NCI-H1105 (cell line): ENCODE data around the gene C1QTNF12.
"Not testable (repeated sequence)": the region's sequence is repeated elsewhere in the genome, so short reads cannot be mapped to it uniquely, and the experiment has no call there.

Source experiments
- DNase-seq: peaks from one replicate; lab custom pipeline; 2025; lab: John Stamatoyannopoulos, UW

C1QTNF12 gene

DNA sequence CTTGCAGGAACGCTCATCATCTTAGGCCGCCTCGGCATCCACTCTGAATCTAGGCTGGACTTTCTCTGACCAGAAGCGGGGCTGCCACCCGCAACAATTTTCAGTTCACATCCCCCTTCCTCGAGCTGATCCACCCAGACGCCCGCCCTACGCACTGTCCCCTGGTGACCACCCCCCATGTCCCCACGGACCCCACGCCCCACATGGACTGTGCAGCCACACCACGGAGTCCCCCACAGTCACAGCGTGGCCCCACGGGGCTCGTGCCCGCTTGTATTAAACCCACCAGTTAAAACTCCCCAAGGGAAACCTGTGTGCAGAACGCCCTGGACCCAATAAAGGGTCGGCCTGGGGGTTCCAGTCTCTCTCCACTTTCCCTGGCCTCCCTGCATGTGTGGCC, 13.0 kb upstream of the C1QTNF12 start:
- no peak for DNase-seq

DNA sequence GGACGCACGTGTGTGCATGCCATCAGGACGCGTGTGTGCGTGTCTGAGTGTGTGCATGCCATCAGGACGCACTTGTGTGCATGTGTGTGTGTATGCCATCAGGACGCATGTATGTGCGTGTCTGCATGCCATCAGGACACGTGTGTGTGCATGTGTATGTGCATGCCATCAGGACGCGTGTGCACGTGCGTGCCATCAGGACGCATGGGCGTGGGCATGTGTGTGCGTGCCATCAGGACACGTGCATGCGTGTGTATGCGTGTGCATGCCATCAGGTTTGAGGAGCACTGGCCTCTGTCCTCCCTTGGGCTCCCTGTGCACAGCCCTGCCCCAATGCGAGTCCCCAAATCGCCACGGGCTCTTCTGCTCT, 12.6 kb upstream of the C1QTNF12 start:
- no peak for DNase-seq

DNA sequence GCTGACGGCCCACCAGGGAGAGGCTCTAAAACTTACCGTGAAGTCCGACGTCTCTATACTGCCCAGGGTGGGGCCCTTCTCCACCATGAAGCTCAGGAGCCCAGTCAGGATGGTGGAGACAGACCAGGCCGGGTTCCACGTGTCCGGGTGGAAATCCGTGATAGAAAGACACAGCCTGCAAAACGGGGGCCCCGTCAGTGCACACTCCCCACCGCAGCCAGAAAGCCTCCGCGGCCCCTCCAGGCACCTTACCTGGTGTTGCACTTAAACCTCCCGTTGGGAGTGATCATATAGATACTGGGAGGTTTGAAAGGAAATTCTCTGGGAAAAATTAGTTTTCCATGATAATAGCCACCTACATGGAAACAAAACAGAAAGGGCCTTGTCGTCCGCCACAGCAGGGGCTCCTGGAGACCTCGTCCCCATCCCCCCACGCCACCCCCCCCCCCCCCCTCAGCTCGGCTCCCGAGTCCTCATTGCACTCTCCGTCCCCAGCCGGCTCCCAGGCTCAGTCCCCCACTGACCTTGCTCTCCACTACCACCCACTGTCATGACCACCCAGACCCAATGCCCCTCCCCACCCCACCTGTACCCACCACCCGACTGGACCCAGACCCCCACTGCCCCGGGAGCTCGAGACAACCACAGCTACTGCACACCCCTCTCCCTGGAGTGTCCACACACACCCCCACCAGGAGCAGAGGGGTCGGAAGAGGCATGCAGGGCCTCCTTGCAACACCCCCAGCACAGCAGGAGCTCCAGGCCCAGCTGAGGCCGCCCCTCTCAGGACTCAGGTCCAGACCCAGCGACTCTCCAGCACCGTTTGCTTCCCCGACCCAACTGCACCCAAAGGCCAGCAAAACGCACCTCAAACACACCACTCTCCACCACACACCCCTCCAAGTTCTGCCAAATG, 10.7 kb upstream of the C1QTNF12 start:
- no peak for DNase-seq

DNA sequence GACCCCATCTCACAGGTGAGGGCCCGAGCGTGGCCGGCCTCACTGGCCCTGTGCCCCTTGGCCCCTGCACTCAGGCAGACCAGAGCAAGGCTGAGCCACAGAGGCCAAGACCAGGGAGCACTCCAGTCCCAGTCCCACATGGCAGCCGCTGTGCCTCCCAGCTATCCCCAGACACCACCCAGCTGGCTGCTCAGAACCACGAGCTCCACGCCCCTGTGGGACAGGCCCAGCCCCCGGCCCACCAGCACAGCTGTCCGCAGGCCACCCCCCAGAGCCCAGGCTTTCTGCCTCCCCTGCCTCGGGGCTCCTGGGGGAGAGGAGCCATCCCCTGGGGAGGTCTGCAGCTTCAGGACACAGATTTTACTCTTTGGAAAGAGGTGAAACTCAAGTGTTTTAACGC, 9.1 kb upstream of the C1QTNF12 start:
- no peak for DNase-seq

DNA sequence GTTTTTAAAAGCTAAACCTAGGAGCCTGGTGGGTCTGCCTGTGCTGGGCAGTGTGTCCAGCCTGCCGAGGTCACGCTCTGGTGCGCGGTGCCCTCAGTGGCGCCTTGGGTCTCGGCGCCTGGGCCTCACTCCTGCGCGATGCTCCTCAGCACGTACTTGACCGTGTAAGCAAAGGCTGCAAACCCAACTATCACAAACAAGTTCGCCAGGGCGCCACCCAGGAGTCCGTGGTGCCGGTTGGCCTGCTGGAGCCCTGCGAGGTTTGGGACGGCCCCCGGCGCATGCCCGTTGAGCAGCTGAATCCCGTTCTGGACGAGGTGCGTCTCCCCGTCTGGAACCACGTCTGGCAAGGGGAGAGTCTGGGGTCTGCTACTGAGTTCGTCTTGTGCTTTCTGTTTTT, 8.6 kb upstream of the C1QTNF12 start:
- DNase-seq = no peak

DNA sequence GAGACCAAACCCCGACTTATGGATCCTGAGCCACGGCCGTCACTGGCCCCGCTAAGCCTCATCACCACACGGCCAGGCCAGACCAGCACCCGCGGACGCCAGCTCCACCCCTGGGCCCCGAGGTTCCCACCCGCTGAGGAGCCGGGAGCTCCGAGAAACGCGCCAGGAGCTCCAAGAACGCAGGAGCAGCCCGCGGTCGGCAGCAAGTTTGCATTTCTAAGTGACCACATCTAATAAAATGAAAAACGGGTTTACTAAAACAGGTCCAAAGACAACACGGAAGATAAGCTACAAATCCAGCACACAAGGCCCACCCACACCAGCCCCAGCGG, 8.1 kb upstream of the C1QTNF12 start:
- no peak for DNase-seq

DNA sequence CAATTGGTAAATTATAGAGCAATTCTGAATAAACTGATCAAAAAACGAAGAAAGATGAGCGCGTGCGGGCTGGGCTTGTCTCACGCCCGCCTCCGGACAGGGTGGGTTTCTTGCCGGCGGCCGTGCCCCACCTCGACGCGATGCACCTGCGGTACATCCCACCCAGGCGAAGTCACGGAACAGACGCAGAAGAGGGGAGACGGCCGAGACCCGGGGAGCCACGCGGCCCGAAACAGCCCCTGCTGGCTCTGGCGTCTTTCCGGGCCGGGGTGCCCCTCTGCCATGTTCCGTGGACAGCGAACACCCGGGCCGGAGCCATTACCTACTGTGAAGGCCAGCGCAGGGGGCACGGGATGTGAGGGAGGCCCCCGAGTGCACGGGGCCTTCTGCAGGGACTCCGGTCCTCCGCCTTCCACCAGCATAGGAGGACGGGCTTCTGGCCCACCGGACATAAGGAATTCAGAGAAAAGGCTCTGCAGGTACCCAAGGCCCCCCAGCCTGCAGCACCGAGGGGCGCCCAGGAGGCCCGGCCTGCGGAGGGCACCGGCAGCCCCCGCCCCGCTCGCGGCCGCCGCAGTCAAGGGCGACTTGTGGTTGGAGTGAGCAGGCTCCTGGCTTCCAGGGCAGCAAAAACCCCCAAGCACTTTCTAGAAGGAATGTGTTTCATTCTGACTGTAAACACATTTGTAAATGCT, 7.6 kb upstream of the C1QTNF12 start:
- no peak for DNase-seq

DNA sequence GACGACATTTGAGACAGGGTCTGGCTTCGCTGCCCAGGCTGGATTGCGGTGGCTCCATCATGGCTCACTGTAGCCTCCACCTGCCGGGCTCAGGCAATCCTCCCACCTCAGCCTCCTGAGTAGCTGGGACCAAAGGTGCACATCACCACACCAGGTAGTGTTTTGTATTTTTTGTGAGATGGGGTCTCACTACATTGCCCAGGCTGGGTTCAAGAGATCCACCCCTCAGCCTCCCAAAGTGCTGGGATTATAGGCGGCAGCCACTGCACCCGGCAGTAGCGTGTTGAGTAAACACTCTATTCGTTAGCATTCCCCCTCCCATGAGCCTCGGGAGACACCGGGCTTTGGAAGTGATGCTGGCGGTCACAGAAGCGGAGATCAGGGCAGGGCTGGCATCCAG, 6.8 kb upstream of the C1QTNF12 start:
- DNase-seq = no peak

DNA sequence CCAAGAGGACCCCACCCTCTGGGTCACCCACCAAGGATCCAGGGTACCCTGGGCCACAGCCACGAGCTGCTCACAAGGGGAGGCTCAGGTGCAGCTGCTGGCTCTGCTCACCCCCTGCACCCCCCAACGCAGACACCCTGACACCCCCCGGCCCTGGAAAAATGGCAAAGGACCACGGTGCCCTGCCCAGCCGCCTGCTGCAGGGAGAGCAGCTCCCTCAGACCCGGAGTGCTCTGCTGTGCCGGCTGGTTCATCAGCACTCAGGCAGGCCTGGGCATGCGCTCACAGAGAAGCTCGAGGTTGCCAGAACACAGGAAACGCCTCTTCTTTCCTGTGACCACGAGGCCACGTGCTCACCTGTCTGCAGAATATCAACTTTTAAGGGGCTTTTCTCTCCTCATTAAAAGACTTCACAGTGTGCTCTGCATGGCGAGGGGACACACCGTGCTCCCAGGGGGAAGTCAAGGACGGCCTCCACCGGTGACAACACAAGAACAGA, 4.3 kb upstream of the C1QTNF12 start:
- peak; percentile 81 for DNase-seq

DNA sequence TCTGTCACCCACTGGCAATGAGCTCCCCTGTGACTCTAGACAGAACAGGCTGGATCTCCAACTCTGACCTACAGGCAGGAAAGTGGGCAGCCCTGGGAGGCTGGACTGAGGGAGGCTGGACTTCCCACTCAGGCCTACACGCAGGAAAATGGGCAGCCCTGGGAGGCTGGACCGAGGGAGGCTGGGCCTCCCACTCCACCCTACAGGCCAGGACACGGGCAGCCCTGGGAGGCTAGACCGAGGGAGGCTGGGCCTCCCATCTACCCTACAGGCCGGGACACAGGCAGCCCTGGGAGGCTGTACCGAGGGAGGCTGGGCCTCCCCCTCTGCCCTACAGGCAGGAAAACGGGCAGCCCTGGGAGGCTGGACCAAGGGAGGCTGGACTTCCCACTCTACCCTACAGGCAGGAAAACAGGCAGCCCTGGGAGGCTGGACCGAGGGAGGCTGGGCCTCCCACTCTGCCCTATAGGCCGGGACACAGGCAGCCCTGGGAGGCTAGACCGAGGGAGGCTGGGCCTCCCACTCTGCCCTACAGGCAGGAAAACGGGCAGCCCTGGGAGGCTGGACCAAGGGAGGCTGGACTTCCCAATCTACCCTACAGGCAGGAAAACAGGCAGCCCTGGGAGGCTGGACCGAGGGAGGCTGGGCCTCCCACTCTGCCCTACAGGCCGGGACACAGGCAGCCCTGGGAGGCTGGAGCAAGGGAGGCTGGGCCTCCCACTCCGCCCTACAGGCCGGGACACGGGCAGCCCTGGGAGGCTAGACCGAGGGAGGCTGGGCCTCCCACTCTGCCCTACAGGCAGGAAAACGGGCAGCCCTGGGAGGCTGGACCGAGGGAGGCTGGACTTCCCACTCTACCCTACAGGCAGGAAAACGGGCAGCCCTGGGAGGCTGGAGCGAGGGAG, 1.7 kb upstream of the C1QTNF12 start:
- not testable (repeated sequence) for DNase-seq

DNA sequence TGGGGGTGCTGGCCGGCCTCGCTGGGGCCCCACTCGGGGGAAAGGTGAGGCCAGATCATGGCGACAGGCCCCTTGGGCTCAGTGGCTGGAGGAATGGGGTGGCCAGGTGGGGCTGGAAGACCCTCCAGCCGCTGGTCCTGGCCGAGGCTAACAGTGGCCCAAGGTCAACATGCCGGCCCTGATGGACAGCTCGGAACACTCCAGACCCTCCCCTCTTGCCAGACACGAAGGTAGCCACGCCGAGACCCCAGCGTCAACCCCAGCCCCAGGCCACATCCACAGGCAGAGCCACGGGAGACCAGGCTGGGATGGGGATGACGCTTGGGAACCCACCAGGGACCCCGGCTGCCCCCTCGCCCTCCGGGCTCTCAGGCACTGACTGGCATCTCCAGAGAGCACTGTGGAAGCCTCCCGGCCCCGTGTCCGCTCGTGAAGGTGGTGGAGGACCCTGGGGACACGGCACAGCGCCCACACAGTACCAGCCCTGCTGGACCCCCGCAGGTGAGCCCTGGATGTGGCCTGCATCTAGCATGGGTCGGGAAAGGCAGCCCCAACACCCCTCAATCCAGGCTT, 905 bp upstream of the C1QTNF12 start:
- DNase-seq = no peak

DNA sequence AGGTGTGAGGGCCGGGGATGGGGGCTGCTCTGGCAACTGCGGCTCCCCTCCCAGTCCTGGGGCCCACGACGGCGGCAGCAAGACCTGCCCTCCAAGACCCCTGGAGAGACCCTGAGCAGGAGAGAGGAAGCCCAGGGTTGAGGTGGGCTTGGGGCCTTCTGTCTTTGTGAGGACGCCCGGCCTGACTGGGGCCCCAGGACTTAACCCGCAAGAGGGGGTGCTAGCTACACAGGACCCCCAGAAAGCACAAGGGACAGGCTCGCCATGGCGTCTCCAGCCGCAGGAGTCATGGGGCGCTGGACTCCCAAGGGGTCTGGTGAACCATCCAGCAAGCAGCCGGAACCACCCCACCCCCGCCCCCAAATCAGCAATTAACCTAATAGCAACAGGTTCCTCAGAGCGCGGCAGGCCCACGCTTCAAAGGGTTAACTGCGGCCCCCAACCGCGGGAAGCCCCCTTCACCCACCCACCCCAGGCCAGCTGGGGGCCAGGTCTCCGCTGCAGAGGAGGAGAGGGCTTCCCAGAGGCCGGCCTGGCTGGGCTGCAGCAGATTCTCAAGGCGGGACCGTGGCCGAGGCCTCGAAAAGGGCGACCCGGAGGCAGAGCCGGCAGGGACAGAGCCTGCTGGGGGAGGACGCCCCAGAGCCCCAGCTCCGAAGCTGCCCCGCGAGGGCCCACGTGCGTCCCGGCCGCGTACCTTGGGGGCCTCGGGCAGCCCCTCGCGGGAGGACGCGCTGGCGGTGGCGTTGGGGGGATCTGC, 525 bp downstream of the C1QTNF12 start:
- no peak for DNase-seq

DNA sequence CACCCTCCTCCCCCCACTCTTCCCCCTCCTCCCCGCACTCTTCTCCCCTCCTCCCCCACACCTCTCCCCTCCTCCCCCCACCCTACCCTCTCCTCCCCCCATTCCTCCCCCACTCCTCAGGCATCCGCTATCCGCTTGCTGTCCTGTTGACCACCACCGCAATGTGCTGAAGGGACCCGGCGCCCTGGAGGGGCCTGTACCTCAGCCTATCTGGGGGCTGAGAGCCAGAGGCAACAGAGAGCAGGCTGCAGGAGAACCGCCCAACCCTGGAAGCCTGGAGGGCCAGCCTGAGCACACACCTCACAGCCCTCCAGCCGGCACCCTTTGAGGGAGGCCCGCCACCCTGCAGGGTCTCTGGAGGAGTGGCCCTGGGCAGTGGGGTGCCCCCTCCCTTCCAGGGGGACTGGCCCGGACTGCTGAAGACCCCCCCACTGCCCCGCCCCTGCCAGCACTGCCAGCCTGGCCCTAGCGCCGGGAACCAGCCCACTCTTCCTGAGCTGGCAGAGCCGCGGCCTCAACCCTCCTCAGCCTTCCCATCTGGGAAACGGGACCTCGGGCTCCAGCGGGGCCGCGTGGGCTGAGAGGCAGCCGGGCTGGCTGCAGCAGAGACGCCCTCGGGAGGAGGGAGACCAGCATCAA, 1.2 kb downstream of the C1QTNF12 start:
- DNase-seq = no peak

DNA sequence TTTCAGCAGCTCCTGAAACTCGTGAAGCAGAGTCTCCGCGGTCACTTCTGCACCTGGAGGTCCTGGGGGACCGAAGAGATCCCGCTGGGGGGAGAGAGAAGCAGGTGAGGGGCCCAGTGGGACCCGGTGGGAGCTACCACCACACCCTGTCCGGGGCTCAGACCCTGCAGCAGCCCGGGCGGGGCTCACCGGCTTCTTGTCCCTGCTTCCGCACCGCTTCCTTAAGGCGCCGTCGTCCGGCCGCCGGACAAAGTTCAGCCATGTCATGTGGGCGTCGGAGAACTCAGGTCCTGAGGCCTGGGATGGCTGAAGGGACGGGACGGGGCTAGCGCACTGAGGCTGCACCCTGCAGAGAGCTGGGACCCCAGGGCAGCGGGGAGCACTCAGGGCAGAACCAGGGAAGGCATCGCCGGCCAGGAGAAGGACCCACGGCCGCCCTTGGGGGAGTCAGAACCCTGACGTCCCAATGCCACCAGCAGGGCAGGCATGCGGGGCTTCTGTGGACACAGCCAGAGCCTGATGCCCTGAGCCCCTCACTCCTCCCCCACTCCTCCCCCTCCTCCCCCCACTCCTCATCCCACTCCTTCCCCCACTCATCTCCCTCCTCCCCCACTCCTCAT, 2.2 kb downstream of the C1QTNF12 start:
- no peak for DNase-seq

DNA sequence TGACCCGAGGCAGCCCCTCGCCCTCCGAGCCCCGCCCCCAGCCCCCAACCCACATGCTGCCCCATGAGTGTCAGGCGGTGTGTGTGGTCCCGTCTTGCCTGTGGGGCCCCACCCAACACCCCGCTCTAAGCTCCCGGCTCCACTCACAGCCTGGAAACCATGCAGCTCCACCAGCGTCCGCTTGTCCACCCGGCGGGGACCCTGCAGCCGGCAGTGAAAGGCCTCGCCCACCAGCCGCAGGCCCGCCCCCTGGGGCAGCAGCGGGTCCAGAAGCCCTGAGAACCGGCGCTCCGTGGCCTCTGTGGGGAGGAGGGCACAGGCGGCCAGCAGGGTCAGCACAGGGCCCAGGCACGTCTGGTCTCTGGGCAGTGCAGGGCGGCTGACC, 2.7 kb downstream of the C1QTNF12 start:
- DNase-seq = no peak

DNA sequence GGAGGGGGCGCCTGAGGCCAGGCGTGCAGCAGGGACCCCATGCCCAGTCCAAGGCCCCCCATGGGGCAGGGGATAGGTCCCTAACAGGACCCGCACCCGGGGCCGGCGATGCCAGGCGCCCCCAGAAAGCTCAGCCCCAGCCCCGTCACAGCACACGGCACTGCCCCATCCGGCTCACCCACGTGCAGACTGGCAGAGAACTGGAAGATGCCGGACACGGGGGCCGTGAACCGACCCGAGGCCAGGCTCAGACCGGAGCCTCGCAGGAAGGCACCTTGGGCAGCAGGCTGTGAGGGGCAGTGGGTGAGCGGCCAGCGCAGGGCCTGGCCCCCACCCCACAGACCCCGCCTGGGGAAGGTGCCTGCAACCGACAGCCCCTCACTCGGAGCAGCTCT, 3.3 kb downstream of the C1QTNF12 start:
- DNase-seq = no peak

DNA sequence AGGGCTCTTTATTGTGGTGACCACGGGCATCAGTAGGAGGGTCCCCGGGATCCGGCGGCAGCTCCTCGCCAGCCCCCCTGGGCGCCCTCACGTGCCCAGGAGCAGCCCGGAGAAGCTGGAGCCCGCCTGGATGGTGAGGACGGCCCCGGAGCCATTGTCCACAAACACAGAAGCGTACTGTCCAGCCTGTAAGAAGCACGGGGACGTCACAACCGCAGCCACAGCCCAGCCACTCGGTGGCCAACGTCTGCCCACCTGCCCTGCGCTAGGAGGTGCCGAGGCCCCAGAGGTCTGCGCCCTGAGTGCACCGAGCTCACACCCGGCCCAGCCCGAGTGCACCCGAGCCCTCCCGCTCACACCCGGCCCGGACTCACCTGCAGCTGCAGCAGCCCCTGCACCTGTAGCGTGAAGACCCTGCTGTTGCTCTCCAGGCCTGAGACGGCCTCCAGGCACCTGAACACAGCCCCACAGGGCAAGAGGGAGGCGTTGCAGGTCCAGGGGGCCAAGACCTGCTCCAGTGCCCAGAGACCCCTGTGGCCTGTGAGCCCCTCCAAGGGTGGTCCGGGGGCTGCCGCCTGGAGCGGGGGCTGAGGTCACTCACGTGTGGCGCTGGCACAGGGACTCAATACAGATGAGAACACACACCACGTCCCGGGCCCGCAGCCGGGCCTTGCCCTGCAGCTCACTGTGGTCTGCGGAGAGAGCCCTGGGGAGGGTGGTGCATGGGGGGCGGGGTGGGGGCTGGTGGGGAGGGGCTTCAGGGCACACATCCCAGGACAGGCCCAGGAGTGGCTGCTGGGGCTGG, 3.9 kb downstream of the C1QTNF12 start:
- no peak for DNase-seq

DNA sequence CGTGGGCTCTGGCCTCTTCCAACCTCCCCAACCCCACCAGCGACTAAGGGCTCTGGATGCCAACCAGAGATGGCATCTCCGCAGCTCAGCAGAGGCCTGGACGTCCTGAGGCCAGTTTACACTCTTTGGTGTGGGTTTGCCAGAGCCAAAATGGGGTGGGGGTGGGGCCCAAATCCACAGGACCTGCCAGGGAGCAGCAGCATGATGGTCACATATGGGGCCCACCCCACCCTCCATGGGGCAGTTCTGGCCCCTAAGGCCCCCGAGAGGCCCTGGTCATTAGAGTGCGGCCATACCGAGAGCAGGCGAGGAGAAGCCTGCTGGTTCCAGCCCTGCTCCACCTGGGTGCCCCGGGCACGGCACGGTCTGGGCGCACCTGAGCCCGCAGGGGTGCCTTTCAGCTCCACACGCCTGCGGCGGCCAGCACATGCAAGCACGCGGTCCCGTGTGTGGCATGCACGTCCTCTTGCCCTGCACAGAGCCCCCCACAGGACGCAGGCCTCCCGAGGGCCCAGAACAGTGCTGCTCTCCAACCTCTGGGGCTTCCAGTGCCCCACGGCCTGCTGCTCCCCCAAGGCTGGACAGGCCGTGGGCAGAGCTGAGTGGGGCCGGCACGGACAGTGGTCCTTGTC, 4.8 kb downstream of the C1QTNF12 start:
- no peak for DNase-seq
